ENCODE measurements around the gene VSTM2L. TPM values are rescaled to one million over a fixed set of nuclear protein-coding genes. Genes with fewer than 3 reads are reported as not detected.

VSTM2L gene
- total RNA-seq, 1 donor from 2014 or later = not detected

- Mint-ChIP-seq H3K27me3 (no peaks in the 10 kb centered on the region), H3K4me3 (no peak overlapping the region), H3K27ac (no peak overlapping the region), H3K36me3 (ENCODE audit: low read depth) (peaks cover 44% of the 10 kb centered on the region), H3K9me3 (no peaks in the 10 kb centered on the region), H3K4me1 (peaks cover 13% of the 10 kb centered on the region)
- ChIA-PET CTCF (no interaction called here), POLR2A (interaction anchor here (1.0 kb wide), 1 partner anchor 52 kb away, joined by 4 read pairs; the partner anchor contains the start of genes RPRD1B and TTI1)
- intact Hi-C loops (cut with micrococcal nuclease) = no loop called here
- ATAC-seq (ENCODE audit: low read depth) = no peak
- no peak for DNase-seq
- TF ChIP-seq, protein P1, sequence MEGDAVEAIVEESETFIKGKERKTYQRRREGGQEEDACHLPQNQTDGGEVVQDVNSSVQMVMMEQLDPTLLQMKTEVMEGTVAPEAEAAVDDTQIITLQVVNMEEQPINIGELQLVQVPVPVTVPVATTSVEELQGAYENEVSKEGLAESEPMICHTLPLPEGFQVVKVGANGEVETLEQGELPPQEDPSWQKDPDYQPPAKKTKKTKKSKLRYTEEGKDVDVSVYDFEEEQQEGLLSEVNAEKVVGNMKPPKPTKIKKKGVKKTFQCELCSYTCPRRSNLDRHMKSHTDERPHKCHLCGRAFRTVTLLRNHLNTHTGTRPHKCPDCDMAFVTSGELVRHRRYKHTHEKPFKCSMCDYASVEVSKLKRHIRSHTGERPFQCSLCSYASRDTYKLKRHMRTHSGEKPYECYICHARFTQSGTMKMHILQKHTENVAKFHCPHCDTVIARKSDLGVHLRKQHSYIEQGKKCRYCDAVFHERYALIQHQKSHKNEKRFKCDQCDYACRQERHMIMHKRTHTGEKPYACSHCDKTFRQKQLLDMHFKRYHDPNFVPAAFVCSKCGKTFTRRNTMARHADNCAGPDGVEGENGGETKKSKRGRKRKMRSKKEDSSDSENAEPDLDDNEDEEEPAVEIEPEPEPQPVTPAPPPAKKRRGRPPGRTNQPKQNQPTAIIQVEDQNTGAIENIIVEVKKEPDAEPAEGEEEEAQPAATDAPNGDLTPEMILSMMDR (IDR thresholded peaks at IDR 0.05) = no peak
Measured at GRCh38 chr20:37981568-37981967, 78.6 kb downstream of the VSTM2L start.

DNA sequence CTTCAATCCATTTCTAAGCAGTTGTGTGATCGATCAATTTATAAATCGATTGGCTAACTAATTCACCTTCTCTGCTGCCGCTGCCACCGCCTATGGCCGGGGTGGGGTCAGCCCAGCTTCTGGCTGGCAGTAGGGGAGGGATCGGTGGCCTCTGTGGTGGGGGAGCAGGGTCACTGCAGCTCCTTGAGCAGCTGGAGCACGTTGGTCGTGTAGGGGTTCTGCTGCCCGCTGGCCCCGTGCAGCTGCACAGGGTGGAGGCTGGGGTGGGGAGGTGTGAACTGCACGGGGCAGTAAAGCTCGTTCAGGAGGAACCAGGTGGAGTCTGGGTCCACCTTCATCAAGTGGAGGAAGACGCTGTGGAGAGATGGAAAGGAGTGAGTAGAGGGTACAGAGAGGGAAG, 80.4 kb downstream of the VSTM2L start:
- Mint-ChIP-seq H3K4me3 (no peak overlapping the region), H3K9me3 (no peaks in the 10 kb centered on the region), H3K27ac (no peak overlapping the region), H3K36me3 (ENCODE audit: low read depth) (peaks cover 58% of the 10 kb centered on the region), H3K27me3 (no peaks in the 10 kb centered on the region), H3K4me1 (no peaks in the 10 kb centered on the region)
- intact Hi-C loops (cut with micrococcal nuclease) = no loop called here
- no peak for DNase-seq
- ATAC-seq (ENCODE audit: low read depth) = no peak
- ChIA-PET CTCF (interaction anchor here (1.3 kb wide), 1 partner anchor 10 kb away, joined by 3 read pairs; no protein-coding TSS in a partner anchor), POLR2A (no interaction called here)
- TF ChIP-seq, protein P1 (IDR thresholded peaks at IDR 0.05) = no peak

DNA sequence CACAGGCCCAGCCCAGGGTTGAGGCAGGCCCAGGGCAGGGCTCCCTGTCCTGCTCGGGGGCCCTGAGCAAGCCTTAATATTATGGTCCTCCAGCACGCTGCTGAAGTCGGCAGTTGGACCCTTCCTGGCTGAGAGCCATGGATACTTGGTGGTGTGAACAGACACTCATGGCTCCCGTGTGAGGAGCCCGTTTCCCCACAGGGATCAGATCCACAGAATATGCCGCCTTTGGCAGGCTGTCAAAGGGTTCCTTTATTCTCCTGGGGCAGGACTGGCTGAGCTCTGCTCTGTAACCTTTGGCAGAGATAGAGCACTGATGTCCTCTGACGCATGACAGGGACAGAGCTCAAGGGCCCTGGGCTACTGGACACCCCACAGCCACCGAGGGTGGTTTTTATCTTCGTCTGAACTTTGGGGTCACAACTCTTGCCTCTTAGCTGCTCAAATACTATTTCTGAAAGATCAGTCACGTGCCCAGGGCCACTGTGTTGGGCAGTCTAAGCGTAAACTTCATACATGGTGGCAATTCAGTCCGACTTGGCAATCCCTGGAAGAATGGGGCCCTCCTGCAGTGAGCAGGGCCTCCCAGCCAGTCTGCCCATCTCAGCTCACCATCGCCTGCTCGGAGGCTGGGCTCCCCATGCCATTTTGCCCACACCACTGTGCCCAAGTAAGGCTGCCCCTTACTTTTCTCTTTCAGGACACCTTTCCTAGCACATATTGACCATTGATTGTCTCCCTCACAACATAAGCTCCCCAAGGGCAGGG, 81.3 kb downstream of the VSTM2L start:
- no peaks in the 10 kb centered on the region for H3K4me1 Mint-ChIP-seq

GRCh38 chr20:37986044-37986858, 83.3 kb downstream of the VSTM2L start:
- no peak for DNase-seq
- intact Hi-C loops (cut with micrococcal nuclease) = no loop called here
- POLR2A ChIA-PET = no interaction called here
- peaks cover 74% of the 10 kb centered on the region for H3K36me3 Mint-ChIP-seq (ENCODE audit: low read depth)
- no peaks in the 10 kb centered on the region for H3K9me3 Mint-ChIP-seq
- TF ChIP-seq, protein P1 (IDR thresholded peaks at IDR 0.05) = no peak
- H3K27ac Mint-ChIP-seq = no peak overlapping the region
- H3K27me3 Mint-ChIP-seq = no peaks in the 10 kb centered on the region
- CTCF ChIA-PET = no interaction called here
- H3K4me3 Mint-ChIP-seq = no peak overlapping the region
- no peak for ATAC-seq (ENCODE audit: low read depth)
- peaks cover 15% of the 10 kb centered on the region for H3K4me1 Mint-ChIP-seq

More for the DNA sequence above, 81.3 kb downstream of the VSTM2L start:
- TF ChIP-seq, protein P1 (IDR thresholded peaks at IDR 0.05) = no peak
- Mint-ChIP-seq H3K9me3 (no peaks in the 10 kb centered on the region), H3K27ac (no peak overlapping the region), H3K27me3 (no peaks in the 10 kb centered on the region), H3K36me3 (ENCODE audit: low read depth) (peaks cover 67% of the 10 kb centered on the region), H3K4me3 (no peak overlapping the region)
- no peak for DNase-seq
- CTCF ChIA-PET = interaction anchor here (1.1 to 1.3 kb wide), 2 partner anchors 9 to 237 kb away, joined by 3 read pairs; no protein-coding TSS in a partner anchor
- intact Hi-C loops (cut with micrococcal nuclease) = no loop called here
- ATAC-seq (ENCODE audit: low read depth) = no peak
- POLR2A ChIA-PET = interaction anchor here (0.5 kb wide), 1 partner anchor 26 kb away, joined by 4 read pairs; no protein-coding TSS in a partner anchor

All from activated B cell treated with CpG ODN at 0.5 μM for 24 hours (primary cell).